Activated CD4-positive, alpha-beta T cell treated with anti-CD3 and anti-CD28 coated beads, Interleukin-2, amount 10 ng/mL, durations not matched to agents 24 days and 14 days (primary cell): ENCODE results near the gene ELP1. TPM values are rescaled to one million over a fixed set of nuclear protein-coding genes. Genes with fewer than 3 reads are reported as not detected.
"Not testable (repeated sequence)": the region's sequence is repeated elsewhere in the genome, so short reads cannot be mapped to it uniquely, and the experiment has no call there.

ENCODE experiments used
- DNase-seq: peaks from one replicate; pipeline ENCODE4 v3.0.0; 2022
- H3K27ac Mint-ChIP-seq: one replicate; pipeline ENCODE4 v1.8.0; 2022; ENCODE audit warnings: mild to moderate bottlenecking, mixed read lengths
- H3K27me3 Mint-ChIP-seq: one replicate; pipeline ENCODE4 v1.8.0; 2022; ENCODE audit warnings: mixed read lengths
- H3K36me3 Mint-ChIP-seq: one replicate; pipeline ENCODE4 v1.8.0; 2022; ENCODE audit warnings: low read depth, mild to moderate bottlenecking, mixed read lengths
- H3K4me1 Mint-ChIP-seq: one replicate; pipeline ENCODE4 v1.8.0; 2021; ENCODE audit warnings: mixed read lengths
- H3K4me3 Mint-ChIP-seq: one replicate; pipeline ENCODE4 v1.8.0; 2022; ENCODE audit warnings: mild to moderate bottlenecking, moderate library complexity, mixed read lengths
- H3K9me3 Mint-ChIP-seq: one replicate; pipeline ENCODE4 v1.8.0; 2021; ENCODE audit warnings: mixed read lengths
- intact Hi-C: fragments of 100-400 bp; cut with micrococcal nuclease; formaldehyde crosslinking; loops from one replicate; pipeline ENCODE4 v1.15.1; 2023
- total RNA-seq: library from RNA; stranded (reverse); gene quantifications from 2 replicates; pipeline ENCODE4 v1.2.3, GENCODE V29; 2022

The ELP1 gene
- total RNA-seq, 1 donor from 2014 or later, result 35.2 TPM

DNA sequence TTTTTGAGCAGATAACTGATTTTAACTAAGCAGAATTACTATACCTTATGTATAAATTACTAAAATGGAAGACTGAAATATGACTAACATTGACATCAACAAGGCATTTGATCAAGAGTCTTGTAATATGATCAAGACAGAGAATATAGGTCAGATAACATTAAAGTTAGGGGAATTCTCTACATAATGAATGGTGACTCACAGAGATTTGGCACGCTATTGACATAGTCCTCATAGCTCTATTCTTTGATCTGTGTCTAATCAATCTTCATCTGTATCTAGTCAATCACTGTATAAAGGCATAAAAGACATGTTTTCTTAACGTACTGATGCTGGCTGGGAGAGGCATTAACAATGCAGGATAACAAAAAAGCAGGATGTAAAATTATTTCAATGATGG is 17.7 kb upstream of the ELP1 start:
- Mint-ChIP-seq H3K27me3 (no peaks in the 10 kb centered on the region), H3K27ac (no peak overlapping the region), H3K9me3 (no peaks in the 10 kb centered on the region), H3K4me3 (no peak overlapping the region), H3K4me1 (no peaks in the 10 kb centered on the region), H3K36me3 (no peaks in the 10 kb centered on the region)
- DNase-seq, result no peak
- intact Hi-C loops, result no loop called here

DNA sequence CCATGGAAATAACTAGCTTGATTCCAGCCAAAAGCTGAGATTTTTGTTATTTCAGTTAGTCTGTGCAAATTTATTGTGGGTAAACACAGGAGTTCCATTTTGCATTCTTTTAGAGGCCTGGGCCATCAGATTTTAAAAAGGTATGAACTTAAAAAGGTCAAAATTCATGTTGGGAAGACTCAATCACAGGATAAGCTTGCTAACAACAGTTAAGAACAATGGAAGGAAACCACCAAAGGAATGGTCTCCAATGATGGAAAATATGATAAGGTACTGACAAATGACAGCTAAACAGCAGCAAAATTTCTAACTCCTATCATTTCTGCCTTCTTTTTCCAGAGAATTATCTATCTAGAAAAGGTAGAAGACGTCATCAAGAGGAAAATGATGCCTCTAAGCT is 16.2 kb upstream of the ELP1 start:
- intact Hi-C loops, result no loop called here
- no peaks in the 10 kb centered on the region for H3K4me1 Mint-ChIP-seq
- H3K36me3 Mint-ChIP-seq, result no peaks in the 10 kb centered on the region
- no peaks in the 10 kb centered on the region for H3K9me3 Mint-ChIP-seq
- no peak for DNase-seq
- H3K4me3 Mint-ChIP-seq, result no peak overlapping the region
- H3K27me3 Mint-ChIP-seq, result no peaks in the 10 kb centered on the region
- H3K27ac Mint-ChIP-seq, result no peak overlapping the region

DNA sequence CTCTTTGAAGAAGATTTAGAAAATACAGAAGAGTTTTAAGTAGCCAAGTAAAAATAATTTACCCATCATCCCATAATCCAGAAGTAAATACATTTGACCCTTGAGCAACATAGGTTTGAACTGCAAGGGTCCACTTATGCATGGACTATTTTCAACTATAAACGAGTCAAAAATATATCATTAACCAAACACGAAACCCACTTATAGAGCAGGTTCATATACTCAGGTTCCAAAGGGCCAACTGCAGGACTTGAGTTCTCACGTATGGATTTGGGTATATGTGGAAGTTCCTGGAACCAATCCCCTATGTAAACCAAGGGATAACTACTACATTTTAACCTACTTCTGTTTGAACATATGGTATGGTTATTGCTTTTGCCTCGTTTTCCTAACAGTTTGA is 6.1 kb upstream of the ELP1 start:
- no peaks in the 10 kb centered on the region for H3K9me3 Mint-ChIP-seq
- H3K36me3 Mint-ChIP-seq, result peaks cover 16% of the 10 kb centered on the region
- H3K4me1 Mint-ChIP-seq, result peaks cover 6% of the 10 kb centered on the region
- DNase-seq, result no peak
- H3K27ac Mint-ChIP-seq, result no peak overlapping the region
- intact Hi-C loops, result loop anchor here (10.0 kb wide), 2 partner anchors 385 to 1315 kb away; partner anchors contain the start of genes EPB41L4B and TXN
- H3K4me3 Mint-ChIP-seq, result no peak overlapping the region
- H3K27me3 Mint-ChIP-seq, result no peaks in the 10 kb centered on the region

DNA sequence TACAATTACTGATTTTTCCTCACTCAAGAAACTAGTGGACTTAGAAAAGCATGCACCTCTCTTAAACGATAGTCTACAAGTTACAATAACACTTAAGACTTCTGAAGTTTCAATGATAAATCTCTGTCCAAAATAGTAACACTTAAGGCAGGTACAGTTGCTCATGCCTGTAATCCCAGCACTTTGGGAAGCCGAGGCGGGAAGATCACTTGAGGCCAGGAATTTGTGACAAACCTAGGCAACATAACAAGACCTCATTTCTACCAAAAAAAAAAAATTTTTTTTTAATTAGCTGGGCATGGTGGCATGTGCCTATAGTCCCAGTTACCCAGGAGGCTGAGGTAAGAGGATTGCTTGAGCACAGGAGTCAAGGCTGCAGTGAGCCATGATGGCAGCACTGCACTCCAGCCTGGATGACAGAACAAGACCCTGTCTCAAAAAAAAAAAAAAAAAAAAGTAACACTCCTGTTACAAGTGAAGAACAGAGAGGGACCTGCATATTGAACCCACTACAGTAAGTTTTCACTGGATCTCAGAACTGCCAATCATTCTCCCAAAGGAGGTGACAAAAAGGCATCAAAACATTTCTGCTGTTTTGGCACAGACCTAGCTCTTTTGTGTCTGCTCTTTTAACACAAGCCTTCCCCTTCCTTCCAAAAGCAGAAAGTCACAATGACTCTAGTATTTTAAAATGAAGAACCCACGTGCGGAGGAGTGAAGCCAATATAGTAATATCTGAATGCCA is 3.8 kb upstream of the ELP1 start:
- Mint-ChIP-seq H3K4me3 (no peak overlapping the region), H3K9me3 (no peaks in the 10 kb centered on the region), H3K36me3 (peaks cover 18% of the 10 kb centered on the region), H3K4me1 (peaks cover 18% of the 10 kb centered on the region), H3K27me3 (no peaks in the 10 kb centered on the region), H3K27ac (no peak overlapping the region)
- DNase-seq, result no peak
- intact Hi-C loops, result loop anchor here (10.0 kb wide), 2 partner anchors 387 to 1317 kb away; partner anchors contain the start of genes EPB41L4B and TXN

DNA sequence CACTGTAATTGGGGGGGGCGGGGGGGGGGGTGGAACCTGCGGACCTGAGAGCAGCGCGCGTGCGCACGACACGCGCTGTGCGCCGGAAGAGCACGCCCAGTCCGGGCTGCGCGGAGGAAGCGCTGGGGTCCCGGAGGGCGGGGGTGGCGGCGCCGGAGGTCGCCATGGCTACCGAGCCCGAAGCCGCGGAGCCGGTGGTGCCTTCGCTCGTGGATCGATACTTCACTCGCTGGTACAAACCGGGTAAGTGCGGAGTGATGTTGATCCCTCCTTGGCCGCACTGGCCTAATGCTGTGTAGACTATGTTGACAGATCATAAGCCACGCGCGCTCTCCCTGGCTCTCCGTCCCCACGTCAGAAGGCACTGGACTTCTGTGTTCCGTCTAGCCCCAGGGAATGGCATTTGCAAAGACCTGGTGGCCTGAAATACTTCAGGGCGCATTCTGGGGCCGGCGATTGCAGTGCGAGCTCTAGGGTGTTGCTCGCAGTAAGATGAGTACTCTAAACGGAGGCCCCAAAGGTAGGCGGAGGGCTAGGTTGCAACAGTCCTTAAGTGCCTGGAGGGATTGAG is 484 bp upstream of the ELP1 start, which contains the start of gene ABITRAM:
Gene ABITRAM (plus strand): TSS at position 78 of the 571 bp plus-strand sequence. CDS start 87 bp downstream, at position 165.
- no peaks in the 10 kb centered on the region for H3K9me3 Mint-ChIP-seq
- peak; percentile 94 for DNase-seq
- peak within 1 kb of the TSS; percentile 97 for H3K4me3 Mint-ChIP-seq
- H3K27me3 Mint-ChIP-seq, result no peaks in the 10 kb centered on the region
- intact Hi-C loops, result loop anchor here (1.0 to 10.0 kb wide), 6 partner anchors 48 to 1320 kb away; partner anchors contain the start of genes EPB41L4B and TXN
- H3K4me1 Mint-ChIP-seq, result peaks cover 26% of the 10 kb centered on the region
- peaks cover 17% of the 10 kb centered on the region for H3K36me3 Mint-ChIP-seq
- peak within 1 kb of the TSS; percentile 99 for H3K27ac Mint-ChIP-seq

DNA sequence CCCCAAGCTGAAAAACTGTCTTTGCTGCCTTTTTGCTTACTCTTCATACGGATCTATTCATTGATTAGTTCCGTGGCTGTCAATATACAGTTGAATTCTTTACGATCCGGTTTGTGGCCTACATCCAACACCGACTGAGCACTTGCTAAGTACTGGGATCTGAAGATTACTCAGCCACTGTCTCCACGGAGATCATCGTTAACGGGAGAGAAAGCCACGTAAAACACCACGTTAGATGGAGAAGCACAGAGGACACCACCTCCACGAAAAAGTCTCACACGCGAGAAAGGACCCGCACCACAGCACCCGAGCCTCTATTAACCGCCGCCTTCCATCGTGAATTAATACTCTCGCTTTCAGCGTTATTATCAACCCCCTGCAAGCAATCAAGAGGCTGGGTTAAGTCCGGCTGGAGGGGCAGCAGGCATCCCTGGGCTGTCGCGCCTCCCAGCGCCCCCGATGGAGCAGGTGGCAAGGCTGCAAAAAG is 650 bp downstream of the ELP1 start:
- Mint-ChIP-seq H3K36me3 (peaks cover 18% of the 10 kb centered on the region), H3K4me1 (peaks cover 26% of the 10 kb centered on the region), H3K4me3 (peak overlapping the region; percentile 97), H3K9me3 (no peaks in the 10 kb centered on the region), H3K27me3 (no peaks in the 10 kb centered on the region), H3K27ac (peak overlapping the region; percentile 99)
- intact Hi-C loops, result loop anchor here (5.0 to 10.0 kb wide), 3 partner anchors 169 to 1322 kb away; partner anchors contain the start of genes EPB41L4B and TXN
- no peak for DNase-seq

DNA sequence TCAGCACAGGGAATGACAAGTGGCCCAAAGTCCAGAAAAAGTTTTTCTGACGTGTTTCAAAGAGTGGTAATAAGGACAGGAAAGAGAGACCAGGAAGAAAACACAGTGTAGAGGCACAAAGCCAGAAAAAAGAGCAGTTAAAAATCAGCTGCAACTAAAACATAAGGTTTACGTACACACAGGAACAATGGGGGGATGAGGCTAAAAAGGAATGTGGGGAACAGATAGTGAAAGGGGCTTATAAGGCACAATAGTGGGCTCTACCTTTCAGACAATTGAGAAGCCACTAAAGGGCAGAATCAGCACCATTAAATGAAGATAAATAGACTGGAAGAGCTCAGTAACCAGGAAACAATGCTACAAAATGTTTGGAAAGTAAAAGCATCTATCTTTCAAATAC is 5.5 kb downstream of the ELP1 start:
- intact Hi-C loops, result no loop called here
- DNase-seq, result no peak
- Mint-ChIP-seq H3K4me3 (no peak overlapping the region), H3K4me1 (peaks cover 14% of the 10 kb centered on the region), H3K36me3 (peaks cover 42% of the 10 kb centered on the region), H3K27me3 (no peaks in the 10 kb centered on the region), H3K9me3 (no peaks in the 10 kb centered on the region), H3K27ac (no peak overlapping the region)

DNA sequence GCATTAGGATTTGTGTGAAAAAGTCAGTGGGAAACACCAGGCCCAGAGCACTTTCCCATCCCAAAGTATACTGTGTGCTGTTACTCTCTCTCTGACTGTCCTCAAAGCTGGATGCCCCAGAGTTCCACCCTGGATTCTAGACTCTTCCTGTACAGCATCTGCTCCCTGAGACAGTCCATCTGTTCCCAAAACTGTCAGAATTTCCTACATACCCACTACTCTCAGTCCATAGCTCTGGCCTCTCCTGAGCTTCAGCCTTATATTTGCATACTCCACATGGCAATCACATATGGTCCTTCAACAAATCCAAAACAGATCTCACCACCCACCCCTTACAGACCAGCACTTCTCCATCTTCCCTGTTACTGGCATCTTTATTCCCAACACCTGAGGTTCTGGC is 9.5 kb downstream of the ELP1 start:
- Mint-ChIP-seq H3K4me3 (no peak overlapping the region), H3K36me3 (peaks cover 47% of the 10 kb centered on the region), H3K27me3 (no peaks in the 10 kb centered on the region), H3K27ac (no peak overlapping the region), H3K9me3 (no peaks in the 10 kb centered on the region), H3K4me1 (no peaks in the 10 kb centered on the region)
- no peak for DNase-seq
- intact Hi-C loops, result no loop called here

DNA sequence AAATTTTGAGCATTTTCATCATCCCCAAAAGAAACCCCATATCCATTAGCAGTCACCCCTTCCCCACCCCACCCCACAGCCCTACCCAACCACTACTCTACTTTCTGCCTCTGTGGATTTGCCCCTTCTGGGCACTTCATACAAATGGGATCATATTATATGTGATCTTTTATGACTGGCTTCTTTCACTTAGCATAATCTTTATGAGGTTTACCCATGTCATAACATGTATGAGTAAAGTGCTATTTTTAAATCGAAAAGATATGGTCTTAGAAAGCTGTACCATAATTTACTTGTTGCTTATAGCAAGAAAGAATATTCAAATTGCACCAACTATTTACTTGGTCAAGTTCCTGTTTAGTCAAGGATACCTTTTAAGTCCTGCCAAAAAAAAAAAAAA is 12.7 kb downstream of the ELP1 start:
- intact Hi-C loops, result no loop called here
- Mint-ChIP-seq H3K36me3 (peaks cover 42% of the 10 kb centered on the region), H3K27ac (no peak overlapping the region), H3K27me3 (no peaks in the 10 kb centered on the region), H3K9me3 (no peaks in the 10 kb centered on the region), H3K4me1 (no peaks in the 10 kb centered on the region), H3K4me3 (no peak overlapping the region)
- no peak for DNase-seq

DNA sequence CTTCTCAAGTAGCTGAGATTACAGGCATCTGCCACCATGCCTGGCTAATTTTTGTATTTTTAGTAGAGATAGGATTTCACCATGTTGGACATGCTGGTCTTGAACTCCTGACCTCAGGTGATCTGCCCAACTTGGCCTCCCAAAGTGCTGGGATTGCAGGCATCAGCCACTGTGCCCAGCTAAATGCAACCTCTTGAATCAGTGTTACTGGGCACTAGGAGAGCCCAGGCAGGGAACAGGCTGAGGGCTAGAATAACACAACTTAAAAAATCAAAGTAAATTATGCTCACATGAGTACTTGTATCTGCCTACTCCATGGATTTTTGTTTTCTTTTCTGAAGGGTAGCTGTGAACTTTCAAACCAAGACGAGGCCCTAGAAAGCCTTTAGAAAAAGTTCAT is 13.5 kb downstream of the ELP1 start:
- intact Hi-C loops, H3K4me3 Mint-ChIP-seq, H3K27ac Mint-ChIP-seq, H3K4me1 Mint-ChIP-seq, H3K27me3 Mint-ChIP-seq, H3K9me3 Mint-ChIP-seq, DNase-seq: not testable (repeated sequence)
- peaks cover 42% of the 10 kb centered on the region for H3K36me3 Mint-ChIP-seq

DNA sequence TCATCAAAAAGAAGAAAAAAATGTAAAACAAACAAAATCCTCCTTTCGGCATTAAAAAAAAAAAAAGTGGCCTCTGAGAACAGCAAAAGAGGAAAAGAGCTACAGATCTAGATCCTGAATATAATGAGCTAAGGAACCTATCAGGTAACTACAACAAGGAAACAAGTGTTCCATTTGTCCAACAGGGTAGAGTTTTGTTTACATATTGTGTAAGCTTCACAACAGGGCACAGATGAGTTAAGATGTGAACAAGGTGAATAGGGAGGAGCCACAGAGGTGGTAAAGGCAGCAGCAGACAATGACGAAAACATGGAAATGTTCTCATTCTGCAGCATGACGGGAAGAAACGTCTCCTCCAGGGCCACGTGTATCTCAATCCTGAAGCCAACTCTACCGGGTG is 14.4 kb downstream of the ELP1 start:
- no peak overlapping the region for H3K4me3 Mint-ChIP-seq
- H3K36me3 Mint-ChIP-seq, result peaks cover 36% of the 10 kb centered on the region
- H3K27ac Mint-ChIP-seq, result no peak overlapping the region
- intact Hi-C loops, result no loop called here
- no peaks in the 10 kb centered on the region for H3K27me3 Mint-ChIP-seq
- no peaks in the 10 kb centered on the region for H3K9me3 Mint-ChIP-seq
- no peak for DNase-seq
- no peaks in the 10 kb centered on the region for H3K4me1 Mint-ChIP-seq

DNA sequence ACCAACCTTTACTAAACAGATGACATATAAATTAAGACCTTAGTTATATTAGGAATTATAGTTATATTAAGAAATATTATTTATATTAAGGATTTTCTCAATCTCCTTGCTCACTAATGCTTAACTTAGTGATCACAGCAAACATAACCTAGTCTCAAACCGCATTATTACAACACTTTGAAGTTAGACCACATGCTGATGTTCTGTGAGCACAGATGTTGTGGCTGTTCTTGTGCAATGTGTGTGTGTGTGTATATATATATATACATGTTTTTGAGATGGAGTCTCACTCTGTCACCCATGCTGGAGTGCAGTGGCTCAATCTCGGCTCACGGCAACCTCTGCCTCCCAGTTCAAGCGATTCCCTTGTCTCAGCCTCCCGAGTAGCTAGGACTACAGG is 20.5 kb downstream of the ELP1 start:
- intact Hi-C loops, result no loop called here
- H3K27ac Mint-ChIP-seq, result no peak overlapping the region
- H3K4me1 Mint-ChIP-seq, result peaks cover 8% of the 10 kb centered on the region
- H3K4me3 Mint-ChIP-seq, result no peak overlapping the region
- H3K36me3 Mint-ChIP-seq, result peaks cover 48% of the 10 kb centered on the region
- H3K27me3 Mint-ChIP-seq, result no peaks in the 10 kb centered on the region
- H3K9me3 Mint-ChIP-seq, result no peaks in the 10 kb centered on the region
- DNase-seq, result no peak

DNA sequence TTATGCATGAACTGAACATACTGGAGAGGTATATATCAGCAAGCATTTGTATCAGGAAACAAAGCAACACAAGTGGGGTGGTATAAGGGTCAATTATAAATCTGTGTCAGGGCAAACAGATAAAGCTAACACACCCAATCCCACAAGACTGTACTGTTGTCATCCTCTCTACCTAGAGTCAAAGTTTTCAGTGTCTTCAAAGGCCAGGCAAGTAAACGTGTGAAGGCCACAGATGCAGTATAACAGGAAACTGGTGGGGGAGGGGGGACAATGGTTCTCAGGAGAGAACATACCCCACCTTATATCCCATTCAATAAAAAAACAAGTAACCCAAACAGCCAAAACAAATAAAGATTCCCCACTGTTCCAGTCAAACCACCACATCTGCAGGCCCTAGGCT is 22.1 kb downstream of the ELP1 start:
- no peak overlapping the region for H3K4me3 Mint-ChIP-seq
- H3K27ac Mint-ChIP-seq, result peak overlapping the region; percentile 41
- H3K4me1 Mint-ChIP-seq, result peaks cover 8% of the 10 kb centered on the region
- H3K27me3 Mint-ChIP-seq, result no peaks in the 10 kb centered on the region
- H3K36me3 Mint-ChIP-seq, result peaks cover 53% of the 10 kb centered on the region
- intact Hi-C loops, result no loop called here
- H3K9me3 Mint-ChIP-seq, result no peaks in the 10 kb centered on the region
- peak; percentile 62 for DNase-seq

DNA sequence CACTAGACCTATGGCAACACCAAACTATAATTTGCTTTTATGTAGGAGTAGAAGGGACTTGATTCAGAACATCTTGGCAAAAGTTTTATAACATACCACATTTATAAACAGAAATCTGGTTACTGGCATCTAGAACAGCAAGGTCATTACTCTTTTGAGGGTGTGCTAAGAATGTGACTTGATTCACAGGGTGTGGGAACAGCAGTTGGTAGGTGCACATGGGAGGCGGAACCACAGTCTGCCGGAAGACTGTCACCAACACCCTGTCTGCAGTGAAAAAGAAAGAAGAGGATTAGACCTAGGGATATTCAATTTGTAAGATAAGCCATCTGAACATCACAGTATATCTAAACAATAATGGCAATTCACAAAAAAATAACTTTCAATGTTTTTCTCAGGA is 23.0 kb downstream of the ELP1 start:
- H3K4me1 Mint-ChIP-seq, result peaks cover 8% of the 10 kb centered on the region
- DNase-seq, result no peak
- no peaks in the 10 kb centered on the region for H3K9me3 Mint-ChIP-seq
- no peak overlapping the region for H3K4me3 Mint-ChIP-seq
- intact Hi-C loops, result no loop called here
- no peak overlapping the region for H3K27ac Mint-ChIP-seq
- no peaks in the 10 kb centered on the region for H3K27me3 Mint-ChIP-seq
- peaks cover 55% of the 10 kb centered on the region for H3K36me3 Mint-ChIP-seq
